GM18870 (cell line): ENCODE measurements around the gene PLAC8L1.
A peak's percentile ranks its signal among the peaks of the same experiment; 100 is the strongest.

ENCODE experiments used
- ATAC-seq: cut with Tn5 transposase; IDR thresholded peaks from one replicate; pipeline ENCODE4 v1.9.1; 2021; ENCODE audit warnings: moderate library complexity; ENCODE audit not compliant: unreplicated experiment

Gene PLAC8L1

GRCh38 chr5:146047396-146047795, 58.0 kb downstream of the PLAC8L1 start:
- no peak for ATAC-seq

GRCh38 chr5:146043722-146044121, 61.7 kb downstream of the PLAC8L1 start:
- ATAC-seq: no peak

- ATAC-seq: no peak
Measured at GRCh38 chr5:146042628-146043279, 62.6 kb downstream of the PLAC8L1 start.

GRCh38 chr5:146041180-146041789, 64.1 kb downstream of the PLAC8L1 start:
- peak; percentile 82 for ATAC-seq

- no peak for ATAC-seq
Measured at GRCh38 chr5:146040527-146040926, 64.8 kb downstream of the PLAC8L1 start.

GRCh38 chr5:146039420-146039819, 66.0 kb downstream of the PLAC8L1 start:
- no peak for ATAC-seq

GRCh38 chr5:146034605-146035004, 70.8 kb downstream of the PLAC8L1 start:
- no peak for ATAC-seq
